Stimulated activated CD8-positive, alpha-beta memory T cell treated with anti-CD3 and anti-CD28 coated beads, Interleukin-4, amount 100 ng/mL, for 4 hours (primary cell): ENCODE data around the gene GPATCH8.
"Not testable (repeated sequence)": the region's sequence is repeated elsewhere in the genome, so short reads cannot be mapped to it uniquely, and the experiment has no call there.

ENCODE experiments used
- DNase-seq, 2 donors: peaks; one replicate each; pipeline ENCODE4 v3.0.0-alpha.2; 2020; ENCODE audit warnings: low read depth in 2 of 2, low spot score in 1 of 2

The GPATCH8 gene

GRCh38 chr17:44398692-44399691 lies 104.2 kb downstream of the GPATCH8 start:
- no peak for DNase-seq

DNA sequence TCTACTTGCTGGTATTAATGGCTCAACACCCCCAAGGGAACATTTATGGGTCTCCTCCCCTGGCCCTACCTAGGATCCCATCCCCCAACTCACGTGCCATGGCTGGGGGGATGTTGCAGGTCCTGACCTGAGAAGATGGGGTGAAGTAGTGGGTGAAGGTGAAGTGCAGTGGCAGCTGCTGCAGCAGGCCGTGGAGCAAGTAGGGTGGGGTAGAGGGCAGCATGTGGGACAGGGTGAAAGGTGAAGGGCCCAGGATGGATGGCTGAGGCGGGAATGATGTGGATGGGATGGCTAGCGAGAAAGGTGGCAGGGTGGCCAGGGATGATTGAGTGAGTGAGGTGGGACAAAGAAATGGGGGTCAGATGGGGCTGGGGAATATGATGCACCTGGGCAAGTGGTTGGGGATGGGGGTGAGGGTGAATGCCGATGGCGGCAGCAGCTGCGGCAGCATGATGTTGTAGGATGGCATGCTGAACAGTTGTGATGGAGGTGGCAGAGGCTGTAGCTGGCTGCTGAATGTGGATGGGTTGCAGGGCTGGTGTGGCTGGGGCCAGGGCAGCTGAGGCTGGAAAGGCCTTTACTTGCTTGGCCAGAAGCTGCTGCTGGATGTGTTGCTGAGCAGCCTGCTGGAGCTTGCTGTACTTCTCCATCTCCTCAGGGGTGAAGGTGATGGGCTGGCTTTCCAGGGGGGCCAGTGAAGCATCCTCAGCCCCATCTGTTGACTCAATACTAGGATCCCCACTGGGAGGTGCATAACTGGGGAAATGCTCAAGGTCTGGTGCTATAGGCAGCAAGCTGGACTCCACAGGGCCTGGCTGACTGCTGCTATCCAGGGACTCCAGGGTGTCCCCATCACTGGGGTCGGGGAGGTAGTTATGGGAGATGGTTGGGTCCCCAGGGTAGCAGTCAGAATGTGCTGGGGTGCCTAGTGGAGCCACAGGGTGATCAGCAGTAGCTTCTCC lies 105.4 kb downstream of the GPATCH8 start:
- no peak for DNase-seq

DNA sequence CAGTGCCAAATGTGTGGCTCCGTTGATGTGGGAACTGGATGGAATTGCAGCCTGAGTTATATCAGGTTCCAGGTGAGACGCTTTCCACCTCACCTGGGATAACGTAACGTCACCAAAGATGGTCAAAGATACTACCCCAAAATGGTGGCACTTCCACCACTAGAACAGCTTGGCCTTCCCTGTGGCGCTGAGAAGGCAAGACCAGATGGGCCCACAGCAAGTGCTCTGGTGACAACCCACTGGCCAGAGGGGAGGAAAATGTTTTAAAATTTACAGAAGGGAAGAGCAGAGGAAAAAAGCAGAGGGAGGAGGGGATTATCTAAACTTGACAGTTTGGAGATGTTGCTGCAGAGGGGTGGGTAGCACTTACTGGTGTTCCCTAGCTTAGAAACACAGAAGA lies 106.3 kb downstream of the GPATCH8 start:
- DNase-seq: no peak

DNA sequence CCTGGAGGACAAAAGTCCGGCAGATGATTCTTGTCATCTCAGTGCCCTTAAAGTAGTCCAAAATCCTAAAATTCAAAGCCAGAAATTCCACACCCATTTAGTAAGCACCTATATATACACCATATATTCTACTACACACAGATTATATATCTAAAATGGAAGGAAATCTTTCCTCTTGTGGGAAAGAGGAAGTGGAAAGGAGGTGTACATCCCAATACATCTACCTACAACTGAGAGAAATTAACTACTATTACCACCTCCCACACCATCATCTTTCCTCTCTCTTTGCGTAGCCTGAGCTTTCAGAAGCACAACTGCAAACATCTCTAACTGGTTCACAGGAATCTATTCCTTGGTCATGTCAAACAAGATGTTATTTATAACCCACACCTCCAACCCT lies 108.4 kb downstream of the GPATCH8 start:
- no peak for DNase-seq

GRCh38 chr17:44394112-44394511 lies 109.1 kb downstream of the GPATCH8 start:
- DNase-seq: not testable (repeated sequence)

GRCh38 chr17:44390250-44390870 lies 112.8 kb downstream of the GPATCH8 start:
- DNase-seq: no peak

GRCh38 chr17:44389723-44390202 lies 113.4 kb downstream of the GPATCH8 start:
- DNase-seq: no peak

GRCh38 chr17:44389281-44389680 lies 113.9 kb downstream of the GPATCH8 start, which contains the start of gene ITGA2B:
Gene ITGA2B, minus strand, starts transcription at chr17:44389649. Its CDS starts 176 bp downstream, at chr17:44389473.
- DNase-seq: no peak

- no peak for DNase-seq
Observed at GRCh38 chr17:44387804-44388203, 115.4 kb downstream of the GPATCH8 start.

- no peak for DNase-seq
Observed at GRCh38 chr17:44386182-44386525, 117.1 kb downstream of the GPATCH8 start.

GRCh38 chr17:44385287-44386181 lies 117.7 kb downstream of the GPATCH8 start:
- DNase-seq: peak; percentile 66 to 67

DNA sequence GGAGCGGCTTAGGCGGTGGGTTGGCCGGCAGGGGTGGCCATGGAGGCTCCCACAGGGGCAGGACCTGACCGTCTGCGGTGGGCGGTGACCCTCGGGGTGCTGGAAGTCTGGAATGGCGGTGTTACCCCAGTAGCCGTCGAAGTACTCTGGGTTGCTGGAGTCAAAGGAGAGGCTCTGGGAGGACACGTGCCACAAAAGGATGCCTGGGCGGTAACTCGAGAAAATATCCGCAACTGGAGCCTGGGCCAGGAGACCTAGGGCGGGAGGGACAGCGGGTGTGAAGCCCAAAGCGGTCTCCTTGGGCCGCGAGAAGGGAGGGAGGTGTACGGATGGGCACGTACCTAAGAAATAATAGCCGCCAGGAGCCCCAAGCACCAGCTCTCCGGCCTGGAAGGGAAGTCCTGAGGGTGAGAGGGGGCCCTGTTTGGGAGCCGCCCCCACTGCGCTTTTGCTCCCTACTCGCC lies 118.4 kb downstream of the GPATCH8 start:
- no peak for DNase-seq

GRCh38 chr17:44384281-44384822 lies 118.9 kb downstream of the GPATCH8 start:
- no peak for DNase-seq

DNA sequence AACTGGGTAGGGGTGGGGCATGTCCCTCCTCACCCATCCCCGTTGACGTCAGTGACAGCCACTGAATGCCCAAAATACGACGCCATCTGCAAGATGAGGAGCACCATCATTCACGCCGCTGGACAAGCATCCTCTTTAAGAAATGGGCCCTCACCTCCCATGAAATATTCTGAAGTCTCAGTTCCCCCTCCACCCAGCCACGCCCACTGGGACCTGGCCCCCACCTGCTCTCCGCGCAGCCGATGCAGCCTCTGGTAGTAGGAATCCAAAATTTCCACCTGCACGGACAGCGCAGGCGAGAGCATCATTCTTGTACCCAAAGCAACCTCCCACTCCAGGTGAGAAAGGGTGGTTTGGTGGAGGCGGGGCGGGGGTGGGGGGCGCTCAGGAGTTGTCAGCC lies 119.3 kb downstream of the GPATCH8 start:
- DNase-seq: no peak

- DNase-seq: no peak
Observed at GRCh38 chr17:44383363-44383762, 119.8 kb downstream of the GPATCH8 start.

GRCh38 chr17:44382917-44383316 lies 120.3 kb downstream of the GPATCH8 start:
- no peak for DNase-seq

DNA sequence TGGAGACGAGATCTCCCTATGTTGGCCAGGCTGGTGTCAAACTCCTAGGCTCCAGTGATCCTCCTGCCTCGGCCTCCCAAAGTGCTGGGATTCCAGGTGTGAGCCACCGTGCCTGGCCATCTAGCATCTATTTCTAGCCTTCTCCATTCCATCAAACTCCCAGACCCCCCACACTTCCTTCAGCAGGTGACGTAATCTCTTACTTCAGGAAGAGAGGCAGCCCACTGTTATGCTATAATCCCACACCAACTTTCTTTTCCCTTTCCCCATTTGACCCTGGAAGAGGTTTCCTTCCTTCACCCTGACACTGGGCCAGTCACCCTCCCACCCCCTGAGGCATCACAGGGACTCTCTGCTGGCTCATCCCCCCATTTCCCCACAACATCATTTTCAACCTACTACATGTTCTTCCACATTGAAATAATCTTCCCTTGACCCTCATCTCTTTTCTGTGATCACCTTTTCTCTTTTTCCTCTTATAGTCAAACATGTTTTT lies 121.3 kb downstream of the GPATCH8 start:
- no peak for DNase-seq

DNA sequence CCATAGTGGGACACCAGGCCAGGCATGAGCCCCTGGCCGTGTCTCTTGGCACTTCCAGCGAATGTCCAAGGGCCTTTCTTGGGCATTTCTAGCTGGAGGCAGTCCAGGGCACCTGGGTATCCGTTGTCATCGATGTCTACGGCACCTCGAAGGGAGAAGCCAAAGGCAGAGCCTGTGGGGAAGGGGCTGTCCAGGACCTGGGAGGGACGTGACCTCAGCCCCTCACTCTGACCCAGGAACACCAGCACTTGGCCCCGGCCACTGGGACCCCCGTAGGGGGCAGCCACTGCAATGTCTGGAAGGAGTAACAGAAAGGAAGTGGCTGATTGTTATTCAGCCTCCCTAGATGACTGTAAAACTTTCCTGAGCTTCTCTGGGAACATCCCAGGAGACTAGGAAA lies 122.4 kb downstream of the GPATCH8 start:
- DNase-seq: no peak

DNA sequence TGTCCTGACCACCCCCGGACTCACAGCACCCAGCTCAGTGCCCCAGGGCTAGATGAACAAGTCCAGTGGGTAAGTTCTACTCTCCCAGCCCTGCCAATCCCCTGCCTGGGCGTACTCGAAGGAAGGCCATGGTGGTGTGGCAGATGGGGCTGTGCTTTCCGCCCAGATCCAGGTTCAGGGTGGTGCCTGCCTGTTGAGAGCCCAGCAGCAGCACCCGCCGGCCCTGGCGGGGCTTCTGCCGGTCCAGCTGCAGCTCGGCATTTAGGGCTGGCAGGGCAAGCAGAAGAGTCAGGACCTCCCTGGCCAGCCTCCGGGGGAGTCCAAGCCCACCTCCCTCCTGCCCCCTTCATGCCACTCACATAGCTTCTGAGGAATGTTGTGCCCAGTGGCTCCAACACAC lies 123.3 kb downstream of the GPATCH8 start:
- no peak for DNase-seq
